K562 (cell line): ENCODE measurements around the gene PLA2R1.
"Not testable (repeated sequence)": the region's sequence is repeated elsewhere in the genome, so short reads cannot be mapped to it uniquely, and the experiment has no call there.

Source experiments
- CCNT2 ChIP-seq: IDR thresholded peaks from 2 replicates; pipeline ENCODE4 v1.6.1; 2011; ENCODE audit warnings: borderline replicate concordance, low read depth, mild to moderate bottlenecking, moderate library complexity, mixed read lengths, low read length; ENCODE audit not compliant: insufficient read length; ENCODE audit errors: extremely low read depth
- CHD2 ChIP-seq: IDR thresholded peaks from 2 replicates; pipeline ENCODE4 v1.6.1; 2011; ENCODE audit warnings: low read depth, low read length
- DNMT1 ChIP-seq: fragments of 450-650 bp; IDR thresholded peaks from 2 replicates; pipeline ENCODE4 v1.6.1; 2016; ENCODE audit warnings: antibody characterized with exemption, mild to moderate bottlenecking
- EP300 ChIP-seq: IDR thresholded peaks from 2 replicates; pipeline ENCODE4 v1.6.1; 2012; ENCODE audit warnings: low read length, improper control_type of control experiment
- ETS2 ChIP-seq: IDR thresholded peaks from 2 replicates; pipeline ENCODE4 v1.6.1; 2016; ENCODE audit warnings: borderline replicate concordance, missing genetic modification characterization, mild to moderate bottlenecking, moderate library complexity, missing compliant biosample characterization; ENCODE audit not compliant: poor library complexity, severe bottlenecking
- GATA2 ChIP-seq: sonication (generic); formaldehyde crosslinking; IDR thresholded peaks from 2 replicates; pipeline ENCODE4 v1.4.0; 2020; ENCODE audit warnings: mild to moderate bottlenecking, missing genetic modification reagents
- POLR2A ChIP-seq: fragments of 450-650 bp; conservative IDR thresholded peaks from 2 replicates; pipeline ENCODE4 v1.6.1; 2016
- POLR2AphosphoS5 ChIP-seq: IDR thresholded peaks from 2 replicates; pipeline ENCODE4 v1.6.1; 2011; ENCODE audit warnings: mild to moderate bottlenecking, low read depth, low read length, moderate library complexity; ENCODE audit not compliant: control insufficient read depth, insufficient read depth
- SP1 ChIP-seq: sonication (generic); formaldehyde crosslinking; IDR thresholded peaks from 2 replicates; pipeline ENCODE4 v1.8.1; 2022; ENCODE audit warnings: mild to moderate bottlenecking, missing genetic modification reagents
- STAT5A ChIP-seq: IDR thresholded peaks from 2 replicates; pipeline ENCODE4 v1.6.1; 2012; ENCODE audit warnings: low read length, inconsistent platforms, borderline replicate concordance
- TF ChIP-seq, protein P1 (sequence below): fragments of 250-450 bp; sonication (Bioruptor Pico); IDR thresholded peaks from 2 replicates; pipeline ENCODE4 v1.6.1; 2021; ENCODE audit warnings: mild to moderate bottlenecking
- TF ChIP-seq, protein P2 (sequence below), 2 experiments: fragments of 450-650 bp in 1 of 2; sonication (generic) in 1 of 2; formaldehyde crosslinking; conservative IDR thresholded peaks; 2 replicates each; pipeline versions ENCODE4 v1.4.0 to v1.8.1; 2020 to 2022; ENCODE audit warnings: mild to moderate bottlenecking in 1 of 2, missing genetic modification reagents in 1 of 2

DNA sequence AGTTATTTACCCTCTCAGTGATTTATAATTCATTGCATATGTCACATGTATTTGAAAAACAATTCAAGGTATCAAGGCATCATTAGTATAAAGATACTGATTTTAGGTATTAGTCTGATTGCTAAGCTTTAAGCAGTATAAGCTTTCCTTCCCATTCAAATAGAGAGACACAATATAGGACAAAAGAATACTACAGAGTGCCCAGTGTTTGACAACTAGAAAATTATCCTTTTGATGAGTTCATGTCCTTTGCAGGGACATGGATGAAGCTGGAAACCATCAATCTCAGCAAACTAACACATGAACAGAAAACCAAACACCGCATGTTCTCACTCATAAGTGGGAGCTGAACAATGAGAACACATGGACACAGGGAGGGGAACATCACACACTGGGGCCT is 91.9 kb downstream of the PLA2R1 start:
- not testable (repeated sequence) for TF ChIP-seq CCNT2; ETS2 (tag); CHD2; STAT5A; GATA2 (CRISPR knock-in tag); DNMT1; POLR2A; POLR2AphosphoS5; EP300; SP1 (CRISPR knock-in tag)
- TF ChIP-seq, protein P1, sequence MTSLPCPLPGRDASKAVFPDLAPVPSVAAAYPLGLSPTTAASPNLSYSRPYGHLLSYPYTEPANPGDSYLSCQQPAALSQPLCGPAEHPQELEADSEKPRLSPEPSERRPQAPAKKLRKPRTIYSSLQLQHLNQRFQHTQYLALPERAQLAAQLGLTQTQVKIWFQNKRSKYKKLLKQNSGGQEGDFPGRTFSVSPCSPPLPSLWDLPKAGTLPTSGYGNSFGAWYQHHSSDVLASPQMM: not testable (repeated sequence)
- TF ChIP-seq, protein P2, sequence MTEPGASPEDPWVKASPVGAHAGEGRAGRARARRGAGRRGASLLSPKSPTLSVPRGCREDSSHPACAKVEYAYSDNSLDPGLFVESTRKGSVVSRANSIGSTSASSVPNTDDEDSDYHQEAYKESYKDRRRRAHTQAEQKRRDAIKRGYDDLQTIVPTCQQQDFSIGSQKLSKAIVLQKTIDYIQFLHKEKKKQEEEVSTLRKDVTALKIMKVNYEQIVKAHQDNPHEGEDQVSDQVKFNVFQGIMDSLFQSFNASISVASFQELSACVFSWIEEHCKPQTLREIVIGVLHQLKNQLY (CRISPR knock-in tag; conservative IDR thresholded peaks at IDR 0.05): not testable (repeated sequence)
